HCT116 (cell line): ENCODE measurements around the gene TOR1AIP1. TPM values are rescaled to one million over a fixed set of nuclear protein-coding genes. Genes with fewer than 3 reads are reported as not detected.

ENCODE experiments used
- ATAC-seq: fragments of 200-7000 bp; cut with Tn5 transposase; 2 replicates; pipeline ENCODE4 v1.9.1; 2020; ENCODE audit warnings: mild to moderate bottlenecking, moderate library complexity
- BruUV-seq: library from RNA; stranded (reverse); fragments of 400-500 nt; replicated peaks from 2 replicates; lab custom pipeline; 2021; lab: Mats Ljungman, UMichigan
- CTCF ChIA-PET: fragments of 300-600 bp; sonication (Branson Sonifier 250); formaldehyde crosslinking; loops from one replicate; lab custom pipeline; 2021; ENCODE audit warnings: antibody characterized with exemption; lab: Charles Lee
- POLR2A ChIA-PET: fragments of 300-600, 350-600 bp; sonication (Branson Sonifier 250); formaldehyde crosslinking; loops from one replicate; lab custom pipeline; 2021; ENCODE audit warnings: antibody characterized with exemption; lab: Charles Lee
- RAD21 ChIA-PET, 2 experiments: fragments of 300-600 bp; sonication (Branson Sonifier 250); formaldehyde crosslinking; loops; one replicate each; lab custom pipeline; 2023; ENCODE audit warnings: low total read pairs in 2 of 2; ENCODE audit not compliant: uncharacterized antibody in 2 of 2, unreplicated experiment in 2 of 2, low non-redundant PET in 1 of 2; lab: Charles Lee
- DNase-seq: peaks from one replicate; pipeline ENCODE4 v3.0.0-alpha.2; 2010; ENCODE audit warnings: low read depth, low spot score
- H2AFZ ChIP-seq: fragments of 200-600 bp; shearing (Covaris generic), sonication (generic); 2 replicates; pipeline ENCODE4 v1.6.1; 2017; ENCODE audit warnings: low read depth, mixed run types, mixed read lengths, antibody characterized with exemption, low read length; ENCODE audit not compliant: poor library complexity, severe bottlenecking
- H3K27ac ChIP-seq: 2 replicates; pipeline ENCODE4 v1.5.1; 2012; ENCODE audit warnings: low read depth, low read length
- H3K27me3 ChIP-seq: fragments of 200-600 bp; sonication (generic); 2 replicates; pipeline ENCODE4 v1.6.1; 2016; ENCODE audit warnings: mixed run types, low read length, mixed read lengths; ENCODE audit not compliant: insufficient read depth
- H3K36me3 ChIP-seq, 2 experiments: fragments of 200-500 bp in 1 of 2; fragments of 200-600 bp in 1 of 2; sonication (Bioruptor generic) in 1 of 2; sonication (generic) in 1 of 2; 2 replicates each; pipeline versions ENCODE4 v1.5.1 to v1.6.1; 2014 to 2016; ENCODE audit warnings: low read length in 2 of 2, inconsistent platforms in 1 of 2, mixed read lengths in 1 of 2, mixed run types in 1 of 2; ENCODE audit not compliant: insufficient read depth in 2 of 2, control insufficient read depth in 1 of 2
- H3K4me1 ChIP-seq, 2 experiments: fragments of 200-600 bp in 1 of 2; sonication (generic) in 1 of 2; 2 replicates each; pipeline versions ENCODE4 v1.5.1 to v1.6.1; 2012 to 2017; ENCODE audit warnings: low read length in 2 of 2, inconsistent platforms in 1 of 2, mild to moderate bottlenecking in 1 of 2, mixed read lengths in 1 of 2, mixed run types in 1 of 2, moderate library complexity in 1 of 2; ENCODE audit not compliant: insufficient read depth in 2 of 2, control insufficient read depth in 1 of 2
- H3K4me2 ChIP-seq: fragments of 200-600 bp; sonication (generic); 2 replicates; pipeline ENCODE4 v1.6.1; 2017; ENCODE audit warnings: mixed run types, low read length, mixed read lengths
- H3K4me3 ChIP-seq, 2 experiments: fragments of 200-600 bp in 1 of 2; sonication (generic) in 1 of 2; replicated peaks in 1 of 2; 2 replicates each; pipeline ENCODE4 v1.5.1; 2011 to 2016; ENCODE audit warnings: low read length in 2 of 2, control low read depth in 1 of 2, low read depth in 1 of 2, mild to moderate bottlenecking in 1 of 2, mixed read lengths in 1 of 2, mixed run types in 1 of 2
- H3K79me2 ChIP-seq: fragments of 200-600 bp; sonication (generic); 2 replicates; pipeline ENCODE4 v1.6.1; 2017; ENCODE audit warnings: mild to moderate bottlenecking, mixed run types, low read length, moderate library complexity, mixed read lengths; ENCODE audit not compliant: insufficient read depth
- H3K9ac ChIP-seq: fragments of 200-600 bp; sonication (generic); 2 replicates; pipeline ENCODE4 v1.6.1; 2016; ENCODE audit warnings: low read length, mixed read lengths
- H3K9me2 ChIP-seq: fragments of 200-600 bp; sonication (generic), shearing (Covaris generic); 2 replicates; pipeline ENCODE4 v1.6.1; 2017; ENCODE audit warnings: mixed run types, mild to moderate bottlenecking, moderate library complexity; ENCODE audit not compliant: insufficient read depth
- H3K9me3 ChIP-seq, 2 experiments: fragments of 200-500 bp in 1 of 2; fragments of 200-600 bp in 1 of 2; sonication (Bioruptor generic) in 1 of 2; sonication (generic) in 1 of 2; 2 replicates each; pipeline ENCODE4 v1.6.1; 2014 to 2017; ENCODE audit warnings: low read length in 2 of 2, mixed read lengths in 2 of 2, inconsistent platforms in 1 of 2, low read depth in 1 of 2, mild to moderate bottlenecking in 1 of 2, mixed run types in 1 of 2, moderate library complexity in 1 of 2; ENCODE audit not compliant: control insufficient read depth in 1 of 2, insufficient read depth in 1 of 2
- H4K20me1 ChIP-seq: fragments of 200-600 bp; sonication (generic), shearing (Covaris generic); 2 replicates; pipeline ENCODE4 v1.6.1; 2017; ENCODE audit warnings: mixed run types, mild to moderate bottlenecking, moderate library complexity; ENCODE audit not compliant: insufficient read depth
- ELF1 ChIP-seq: IDR thresholded peaks from 2 replicates; pipeline ENCODE4 v1.6.1; 2012; ENCODE audit warnings: low read depth, borderline replicate concordance
- FOSL1 ChIP-seq: IDR thresholded peaks from 2 replicates; pipeline ENCODE4 v1.6.1; 2012; ENCODE audit warnings: low read depth
- MAX ChIP-seq: IDR thresholded peaks from 2 replicates; pipeline ENCODE4 v1.6.1; 2012
- POLR2AphosphoS5 ChIP-seq: IDR thresholded peaks from 2 replicates; pipeline ENCODE4 v1.6.1; 2011; ENCODE audit warnings: mild to moderate bottlenecking, low read depth, low read length, moderate library complexity
- RAD21 ChIP-seq: IDR thresholded peaks from 2 replicates; pipeline ENCODE4 v1.6.1; 2012; ENCODE audit warnings: low read depth, mild to moderate bottlenecking
- SRF ChIP-seq: IDR thresholded peaks from 2 replicates; pipeline ENCODE4 v1.6.1; 2012; ENCODE audit warnings: low read depth
- intact Hi-C: fragments of 100-400 bp; cut with micrococcal nuclease; formaldehyde crosslinking; loops from 2 replicates; pipeline ENCODE4 v1.10.0; 2022
- total RNA-seq: library from RNA; stranded (reverse); gene quantifications from one replicate; pipeline ENCODE4 v1.2.1, GENCODE V29; 2021; ENCODE audit not compliant: unreplicated experiment
- TF ChIP-seq, protein P1 (sequence below), 3 experiments: fragments of 200-600 bp in 1 of 3; sonication (generic) in 1 of 3; IDR thresholded peaks in 2 of 3; conservative IDR thresholded peaks in 1 of 3; 2 replicates each; pipeline ENCODE4 v1.5.1; 2012 to 2017; ENCODE audit warnings: low read depth in 2 of 3, low read length in 2 of 3, antibody characterized with exemption in 1 of 3, borderline replicate concordance in 1 of 3, control low read depth in 1 of 3, mild to moderate bottlenecking in 1 of 3, mixed read lengths in 1 of 3, mixed run types in 1 of 3, moderate library complexity in 1 of 3; ENCODE audit not compliant: insufficient read depth in 1 of 3

Gene TOR1AIP1
- total RNA-seq, 1 experiment from 2014 or later: 30.5 TPM

GRCh38 chr1:179954493-179955286, 72.6 kb downstream of the TOR1AIP1 start, which contains the start of gene CEP350 (continued):
- TF ChIP-seq SRF (peak; percentile 67; the same call in 1 of the 2 replicates), MAX (peak; percentile 95), FOSL1 (no peak; the same call in 1 of the 2 replicates), POLR2AphosphoS5 (peak; percentile 98)

GRCh38 chr1:179955287-179955680, 73.2 kb downstream of the TOR1AIP1 start:
- H3K36me3 ChIP-seq: no peaks in the 10 kb centered on the region
- ChIA-PET POLR2A (no interaction called here), RAD21 (no interaction called here), CTCF (no interaction called here)
- peaks cover 45% of the 10 kb centered on the region for H3K79me2 ChIP-seq
- no peak overlapping the region for H2AFZ ChIP-seq
- H3K4me3 ChIP-seq: peak overlapping the region; percentile 53 to 89
- no peaks in the 10 kb centered on the region for H3K9me2 ChIP-seq
- TF ChIP-seq, protein P1, sequence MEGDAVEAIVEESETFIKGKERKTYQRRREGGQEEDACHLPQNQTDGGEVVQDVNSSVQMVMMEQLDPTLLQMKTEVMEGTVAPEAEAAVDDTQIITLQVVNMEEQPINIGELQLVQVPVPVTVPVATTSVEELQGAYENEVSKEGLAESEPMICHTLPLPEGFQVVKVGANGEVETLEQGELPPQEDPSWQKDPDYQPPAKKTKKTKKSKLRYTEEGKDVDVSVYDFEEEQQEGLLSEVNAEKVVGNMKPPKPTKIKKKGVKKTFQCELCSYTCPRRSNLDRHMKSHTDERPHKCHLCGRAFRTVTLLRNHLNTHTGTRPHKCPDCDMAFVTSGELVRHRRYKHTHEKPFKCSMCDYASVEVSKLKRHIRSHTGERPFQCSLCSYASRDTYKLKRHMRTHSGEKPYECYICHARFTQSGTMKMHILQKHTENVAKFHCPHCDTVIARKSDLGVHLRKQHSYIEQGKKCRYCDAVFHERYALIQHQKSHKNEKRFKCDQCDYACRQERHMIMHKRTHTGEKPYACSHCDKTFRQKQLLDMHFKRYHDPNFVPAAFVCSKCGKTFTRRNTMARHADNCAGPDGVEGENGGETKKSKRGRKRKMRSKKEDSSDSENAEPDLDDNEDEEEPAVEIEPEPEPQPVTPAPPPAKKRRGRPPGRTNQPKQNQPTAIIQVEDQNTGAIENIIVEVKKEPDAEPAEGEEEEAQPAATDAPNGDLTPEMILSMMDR (IDR thresholded peaks at IDR 0.05 in 2 of 3, conservative IDR thresholded peaks at IDR 0.05 in 1 of 3; ENCODE audit: borderline replicate concordance in 1 of 3, insufficient read depth in 1 of 3, low read depth in 2 of 3, low read length in 2 of 3): 0 out of 6 replicates have a peak, but pooled peaks of 1 of the 3 experiments have one; percentile 10
- no peak for TF ChIP-seq ELF1
- no peak for TF ChIP-seq RAD21
- peak overlapping the region; percentile 78 for H3K4me2 ChIP-seq
- H3K9ac ChIP-seq: peak overlapping the region; percentile 87
- intact Hi-C loops: loop anchor here (2.0 to 10.0 kb wide), 2 partner anchors 72 to 250 kb away; partner anchors contain the start of gene TOR1AIP1
- no TSS peak for BruUV-seq
- H3K27me3 ChIP-seq: no peaks in the 10 kb centered on the region
- peak overlapping the region; percentile 79 for H3K27ac ChIP-seq
- no peaks in the 10 kb centered on the region for H3K9me3 ChIP-seq
- peak; percentile 39 for ATAC-seq
- H4K20me1 ChIP-seq: no peaks in the 10 kb centered on the region; the same call in 1 of the 2 replicates
- no peak for DNase-seq
- H3K4me1 ChIP-seq: peaks cover 8 to 20% of the 10 kb centered on the region in 2 experiments; a peak in 3 of 4 replicates
